ENCODE data around the gene ERICH4. TPM values are rescaled to one million over a fixed set of nuclear protein-coding genes. Genes with fewer than 3 reads are reported as not detected.
"Not testable (repeated sequence)": the region's sequence is repeated elsewhere in the genome, so short reads cannot be mapped to it uniquely, and the experiment has no call there.

The ERICH4 gene
- total RNA-seq, 2 donors from 2014 or later = not detected

- DNase-seq (ENCODE audit: low spot score) (no peak), ATAC-seq (ENCODE audit: insufficient number of reproducible peaks, low FRiP score, low read depth) (no peak)
- Histone ChIP-seq H3K4me1 (ENCODE audit: control insufficient read depth in 1 of 2, low read depth in 2 of 2) (peaks cover 13 to 30% of the 10 kb centered on the region in 2 donors), H3K9me3 (no peaks in the 10 kb centered on the region), H3K36me3 (peaks cover 12% of the 10 kb centered on the region), H3K27ac (peak overlapping the region in 1 of 2 donors; percentile 66), H3K27me3 (replicated peaks; ENCODE audit: insufficient read depth) (no peaks in the 10 kb centered on the region), H3K4me3 (peak overlapping the region; percentile 90)
- TF ChIP-seq CTCF (IDR thresholded peaks at IDR 0.05) = no peak
These were observed 14.5 kb upstream of the ERICH4 start for GRCh38 chr19:41428481-41428859.

GRCh38 chr19:41430922-41431321 is 12.0 kb upstream of the ERICH4 start:
- no peak overlapping the region for H3K27ac ChIP-seq
- peaks cover 7% of the 10 kb centered on the region for H3K36me3 ChIP-seq
- H3K4me1 ChIP-seq (ENCODE audit: control insufficient read depth in 1 of 2, low read depth in 2 of 2) = peaks cover 13 to 25% of the 10 kb centered on the region in 2 donors
- no peaks in the 10 kb centered on the region for H3K9me3 ChIP-seq
- no peaks in the 10 kb centered on the region for H3K27me3 ChIP-seq (replicated peaks; ENCODE audit: insufficient read depth)
- DNase-seq (ENCODE audit: low spot score) (no peak), ATAC-seq (ENCODE audit: insufficient number of reproducible peaks, low FRiP score, low read depth) (no peak)
- no peak for TF ChIP-seq CTCF (IDR thresholded peaks at IDR 0.05)
- no peak overlapping the region for H3K4me3 ChIP-seq

- ATAC-seq (ENCODE audit: insufficient number of reproducible peaks, low FRiP score, low read depth) (no peak), DNase-seq (ENCODE audit: low spot score) (no peak)
- Histone ChIP-seq H3K27me3 (replicated peaks; ENCODE audit: insufficient read depth) (no peaks in the 10 kb centered on the region), H3K9me3 (no peaks in the 10 kb centered on the region), H3K27ac (no peak overlapping the region), H3K36me3 (peaks cover 13% of the 10 kb centered on the region), H3K4me3 (no peak overlapping the region), H3K4me1 (ENCODE audit: control insufficient read depth in 1 of 2, low read depth in 2 of 2) (peaks cover 10 to 17% of the 10 kb centered on the region in 2 donors)
- no peak for TF ChIP-seq CTCF (IDR thresholded peaks at IDR 0.05)
These were observed 11.2 kb upstream of the ERICH4 start for GRCh38 chr19:41431426-41432386.

GRCh38 chr19:41433171-41433570 is 9.8 kb upstream of the ERICH4 start:
- peaks cover 16% of the 10 kb centered on the region for H3K36me3 ChIP-seq
- no peak for TF ChIP-seq CTCF (IDR thresholded peaks at IDR 0.05)
- no peak for ATAC-seq (ENCODE audit: insufficient number of reproducible peaks, low FRiP score, low read depth)
- no peak for DNase-seq (ENCODE audit: low spot score)
- no peak overlapping the region for H3K27ac ChIP-seq
- H3K4me3 ChIP-seq = no peak overlapping the region
- H3K27me3 ChIP-seq (replicated peaks; ENCODE audit: insufficient read depth) = no peaks in the 10 kb centered on the region
- peaks cover 6% of the 10 kb centered on the region in 2 donors for H3K4me1 ChIP-seq (ENCODE audit: control insufficient read depth in 1 of 2, low read depth in 2 of 2)
- H3K9me3 ChIP-seq = no peaks in the 10 kb centered on the region

- H3K27ac ChIP-seq = no peak overlapping the region
- H3K9me3 ChIP-seq = no peaks in the 10 kb centered on the region
- no peak for TF ChIP-seq CTCF (IDR thresholded peaks at IDR 0.05)
- no peak for ATAC-seq (ENCODE audit: insufficient number of reproducible peaks, low FRiP score, low read depth)
- H3K27me3 ChIP-seq (replicated peaks; ENCODE audit: insufficient read depth) = no peaks in the 10 kb centered on the region
- peaks cover 16% of the 10 kb centered on the region for H3K36me3 ChIP-seq
- H3K4me1 ChIP-seq (ENCODE audit: control insufficient read depth in 1 of 2, low read depth in 2 of 2) = peaks cover 3 to 9% of the 10 kb centered on the region in 2 donors
- no peak overlapping the region for H3K4me3 ChIP-seq
- no peak for DNase-seq (ENCODE audit: low spot score)
These were observed 8.5 kb upstream of the ERICH4 start for GRCh38 chr19:41434450-41434849.

- not testable (repeated sequence) for H3K4me1 ChIP-seq (ENCODE audit: control insufficient read depth in 1 of 2, low read depth in 2 of 2); H3K4me3 ChIP-seq; H3K27ac ChIP-seq; DNase-seq (ENCODE audit: low spot score); H3K27me3 ChIP-seq (replicated peaks; ENCODE audit: insufficient read depth); ATAC-seq (ENCODE audit: insufficient number of reproducible peaks, low FRiP score, low read depth); H3K9me3 ChIP-seq
- H3K36me3 ChIP-seq = peaks cover 16% of the 10 kb centered on the region
These were observed 7.6 kb upstream of the ERICH4 start for GRCh38 chr19:41435376-41435775.
